Lower lobe of right lung (tissue), 2 donors: ENCODE results near the gene LRFN2. TPM values are rescaled to one million over a fixed set of nuclear protein-coding genes. Genes with fewer than 3 reads are reported as not detected.

Source experiments
- ATAC-seq, 2 donors: fragments of 200-7000 bp; cut with Tn5 transposase; one replicate each; pipeline ENCODE4 v1.9.1; 2020 to 2022; ENCODE audit warnings: mild to moderate bottlenecking in 2 of 2, moderate library complexity in 2 of 2
- DNase-seq: peaks from one replicate; pipeline ENCODE4 v3.0.0-alpha.2; 2020
- H3K27ac ChIP-seq: fragments of 200-600 bp; one replicate; pipeline ENCODE4 v1.8.0; 2022
- H3K27me3 ChIP-seq: fragments of 200-600 bp; one replicate; pipeline ENCODE4 v1.8.0; 2022; ENCODE audit warnings: low read depth
- H3K36me3 ChIP-seq: fragments of 200-600 bp; one replicate; pipeline ENCODE4 v1.8.0; 2022; ENCODE audit warnings: mild to moderate bottlenecking
- H3K4me1 ChIP-seq: fragments of 200-600 bp; one replicate; pipeline ENCODE4 v1.8.0; 2022
- H3K4me3 ChIP-seq: fragments of 200-600 bp; one replicate; pipeline ENCODE4 v1.8.0; 2022; ENCODE audit warnings: mild to moderate bottlenecking
- H3K9me3 ChIP-seq: fragments of 200-600 bp; one replicate; pipeline ENCODE4 v1.8.0; 2022
- intact Hi-C: fragments of 100-400 bp; cut with DNase I; formaldehyde crosslinking; loops from one replicate; pipeline ENCODE4 v1.11.0; 2022
- total RNA-seq: library from RNA; stranded (reverse); fragmentation: NEBNext Ultra II Directional; extraction: Animal tissue kit (Norgen Biotek cat#: 25700); gene quantifications from one replicate; pipeline ENCODE4 v1.2.1, GENCODE V29; 2021
- TF ChIP-seq, protein P1 (sequence below): fragments of 200-600 bp; IDR thresholded peaks from one replicate; pipeline ENCODE4 v1.8.0; 2022; ENCODE audit warnings: antibody characterized with exemption, mild to moderate bottlenecking
- donor health status: DM: no; HTN: yes; CAD: no; lungs with severe emphysema.

LRFN2 gene
- total RNA-seq, 1 donor from 2014 or later = not detected

DNA sequence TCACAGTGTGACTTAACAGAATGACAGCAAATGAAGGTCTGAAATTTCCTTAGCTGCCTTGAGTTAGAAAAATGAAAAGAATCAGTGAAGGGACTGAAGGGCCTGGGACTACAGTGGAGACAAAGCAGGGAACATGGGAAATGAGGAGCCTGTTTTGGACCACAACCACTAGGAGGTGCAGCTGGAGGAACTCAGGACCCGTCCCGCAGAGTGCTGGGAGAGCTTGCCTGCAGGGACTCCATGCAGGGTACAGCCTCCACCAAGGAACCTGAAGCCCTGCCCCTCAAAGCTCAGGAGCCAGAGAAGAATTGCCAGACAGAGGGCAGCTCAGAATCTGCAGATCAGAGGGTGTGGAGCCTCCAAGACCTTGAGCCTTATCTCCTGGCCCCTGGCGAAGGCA is 50.7 kb downstream of the LRFN2 start:
- intact Hi-C loops = no loop called here
- Histone ChIP-seq H3K27ac (no peak overlapping the region), H3K4me3 (no peak overlapping the region), H3K9me3 (no peaks in the 10 kb centered on the region), H3K4me1 (no peaks in the 10 kb centered on the region), H3K27me3 (peaks cover 11% of the 10 kb centered on the region), H3K36me3 (no peaks in the 10 kb centered on the region)
- TF ChIP-seq, protein P1, sequence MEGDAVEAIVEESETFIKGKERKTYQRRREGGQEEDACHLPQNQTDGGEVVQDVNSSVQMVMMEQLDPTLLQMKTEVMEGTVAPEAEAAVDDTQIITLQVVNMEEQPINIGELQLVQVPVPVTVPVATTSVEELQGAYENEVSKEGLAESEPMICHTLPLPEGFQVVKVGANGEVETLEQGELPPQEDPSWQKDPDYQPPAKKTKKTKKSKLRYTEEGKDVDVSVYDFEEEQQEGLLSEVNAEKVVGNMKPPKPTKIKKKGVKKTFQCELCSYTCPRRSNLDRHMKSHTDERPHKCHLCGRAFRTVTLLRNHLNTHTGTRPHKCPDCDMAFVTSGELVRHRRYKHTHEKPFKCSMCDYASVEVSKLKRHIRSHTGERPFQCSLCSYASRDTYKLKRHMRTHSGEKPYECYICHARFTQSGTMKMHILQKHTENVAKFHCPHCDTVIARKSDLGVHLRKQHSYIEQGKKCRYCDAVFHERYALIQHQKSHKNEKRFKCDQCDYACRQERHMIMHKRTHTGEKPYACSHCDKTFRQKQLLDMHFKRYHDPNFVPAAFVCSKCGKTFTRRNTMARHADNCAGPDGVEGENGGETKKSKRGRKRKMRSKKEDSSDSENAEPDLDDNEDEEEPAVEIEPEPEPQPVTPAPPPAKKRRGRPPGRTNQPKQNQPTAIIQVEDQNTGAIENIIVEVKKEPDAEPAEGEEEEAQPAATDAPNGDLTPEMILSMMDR = no peak
- no peak for DNase-seq
- ATAC-seq = no peak

DNA sequence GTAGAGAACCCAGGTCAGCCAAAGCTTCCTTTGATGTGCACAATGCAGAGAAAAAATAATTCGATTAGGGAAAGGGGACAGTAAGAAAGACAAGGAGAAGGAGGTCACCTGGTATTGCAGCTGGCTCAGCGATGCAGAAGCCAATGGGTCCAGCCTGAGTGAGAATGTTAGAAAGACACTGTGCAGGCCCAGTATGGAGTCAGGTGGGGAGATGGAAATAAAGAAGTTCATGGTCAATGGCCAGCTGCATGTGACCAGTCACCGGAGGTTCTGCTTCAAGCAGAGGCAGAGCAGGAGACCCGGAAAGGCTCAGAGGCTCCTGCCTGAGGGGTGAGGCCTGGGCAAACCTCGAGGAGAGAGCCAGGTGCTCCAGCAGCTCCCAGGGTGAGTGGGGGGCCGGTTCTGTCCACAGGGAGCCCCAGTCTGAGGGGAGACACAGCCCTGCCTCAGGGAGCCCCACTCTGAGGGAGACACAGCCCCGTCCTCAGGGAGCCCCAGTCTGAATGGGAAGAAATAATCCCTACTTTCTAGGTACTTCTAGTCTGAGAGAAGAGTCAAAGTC is 51.3 kb downstream of the LRFN2 start:
- DNase-seq = no peak
- Histone ChIP-seq H3K4me3 (no peak overlapping the region), H3K9me3 (no peaks in the 10 kb centered on the region), H3K27ac (no peak overlapping the region), H3K36me3 (no peaks in the 10 kb centered on the region), H3K4me1 (no peaks in the 10 kb centered on the region), H3K27me3 (peaks cover 11% of the 10 kb centered on the region)
- intact Hi-C loops = no loop called here
- TF ChIP-seq, protein P1 = no peak
- ATAC-seq = no peak

DNA sequence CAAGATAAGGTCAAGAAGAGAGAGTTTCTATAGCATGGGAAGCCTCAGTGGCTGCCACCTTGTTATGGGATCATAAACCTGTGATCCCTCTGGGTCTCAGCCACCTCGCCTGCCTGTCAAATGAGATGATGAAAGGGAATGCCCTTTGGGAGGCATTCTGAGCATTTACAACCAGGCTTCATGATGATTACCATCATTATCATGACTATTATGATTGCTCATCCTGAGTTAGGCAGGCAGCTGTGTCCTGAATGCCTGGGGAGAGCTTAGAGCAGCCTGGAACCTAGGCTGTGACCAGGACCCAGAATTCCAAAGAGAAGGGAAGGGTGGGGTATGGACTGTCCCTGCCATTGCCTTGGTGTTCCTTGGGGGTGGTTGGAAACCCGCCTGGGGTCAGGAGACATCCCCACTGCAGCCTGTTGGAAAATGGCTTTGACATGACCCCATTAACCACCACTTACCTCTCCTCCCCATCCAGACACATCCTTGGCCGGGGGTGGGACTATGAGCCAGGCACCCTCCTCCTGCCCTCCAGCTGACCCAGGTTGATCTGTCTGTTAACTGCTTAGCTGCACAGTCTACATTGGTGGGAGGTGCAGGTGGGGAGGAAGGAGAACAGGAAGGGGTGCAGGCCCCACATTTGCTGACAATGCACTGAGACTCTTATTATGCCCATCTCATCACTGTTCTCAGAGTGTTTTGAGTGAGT is 51.9 kb downstream of the LRFN2 start:
- TF ChIP-seq, protein P1 = no peak
- H3K27ac ChIP-seq = no peak overlapping the region

DNA sequence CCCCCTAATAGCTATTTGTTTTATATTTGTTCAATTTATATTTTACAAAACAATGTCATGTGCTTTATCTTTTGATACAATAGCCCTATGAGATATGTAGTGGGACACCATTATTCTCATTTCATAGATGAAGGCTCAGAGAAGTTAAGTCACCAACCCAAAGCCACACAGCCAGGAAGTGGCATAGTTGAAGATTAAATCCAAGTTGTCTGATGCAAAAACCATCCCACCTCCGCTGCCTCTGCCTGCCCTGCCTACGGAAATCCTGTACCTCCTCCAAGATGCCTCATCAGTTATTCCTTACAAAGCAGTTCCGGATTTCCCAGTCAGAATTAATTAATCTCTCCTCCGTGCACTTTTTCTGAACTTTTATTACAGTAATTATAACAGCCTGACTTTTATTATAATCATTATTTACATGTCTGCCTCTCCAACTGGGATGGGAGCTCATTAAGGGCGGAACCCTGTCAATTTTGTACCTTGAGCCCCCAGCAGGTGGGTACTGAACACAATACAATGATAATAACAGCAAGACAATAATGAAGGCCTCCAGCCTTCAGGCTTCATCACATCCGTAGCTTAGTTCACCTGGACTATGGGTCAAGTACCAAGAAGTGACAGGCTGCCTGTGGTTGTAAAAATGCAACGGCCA is 54.7 kb downstream of the LRFN2 start:
- H3K9me3 ChIP-seq = no peaks in the 10 kb centered on the region

More for the DNA sequence above, 51.9 kb downstream of the LRFN2 start:
- ATAC-seq = no peak
- intact Hi-C loops = no loop called here
- H3K27me3 ChIP-seq = peaks cover 11% of the 10 kb centered on the region
- no peaks in the 10 kb centered on the region for H3K9me3 ChIP-seq
- no peak for DNase-seq
- no peaks in the 10 kb centered on the region for H3K36me3 ChIP-seq
- H3K4me1 ChIP-seq = no peaks in the 10 kb centered on the region
- H3K4me3 ChIP-seq = no peak overlapping the region

DNA sequence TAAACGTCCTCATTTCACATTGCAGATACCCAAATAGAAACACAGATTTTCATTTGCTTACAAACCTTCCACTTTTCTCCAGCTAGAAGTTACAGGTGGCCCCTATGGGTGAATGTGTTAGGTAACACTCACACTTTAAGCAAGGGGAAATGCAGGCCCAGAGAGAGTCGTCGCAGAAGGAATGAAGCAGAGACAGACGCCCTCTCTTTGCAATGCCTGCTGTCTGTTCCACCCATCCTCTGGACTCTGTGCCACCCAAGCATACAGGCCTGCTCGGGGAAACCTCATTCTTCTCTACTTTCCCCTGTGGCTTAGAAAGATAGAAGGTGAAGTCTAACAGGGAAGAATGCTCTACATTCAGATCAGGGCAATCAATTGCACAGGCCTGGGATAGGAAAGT is 57.2 kb downstream of the LRFN2 start:
- no peaks in the 10 kb centered on the region for H3K9me3 ChIP-seq
- H3K27me3 ChIP-seq = no peaks in the 10 kb centered on the region
- no peak overlapping the region for H3K27ac ChIP-seq
- no peaks in the 10 kb centered on the region for H3K36me3 ChIP-seq
- intact Hi-C loops = no loop called here
- H3K4me1 ChIP-seq = no peaks in the 10 kb centered on the region
- no peak for ATAC-seq
- TF ChIP-seq, protein P1 = no peak
- no peak overlapping the region for H3K4me3 ChIP-seq
- DNase-seq = no peak

More for the DNA sequence above, 54.7 kb downstream of the LRFN2 start:
- H3K27ac ChIP-seq = no peak overlapping the region
- ATAC-seq (no peak), DNase-seq (no peak)
- peaks cover 1% of the 10 kb centered on the region for H3K27me3 ChIP-seq
- intact Hi-C loops = no loop called here
- H3K4me1 ChIP-seq = no peaks in the 10 kb centered on the region
- no peaks in the 10 kb centered on the region for H3K36me3 ChIP-seq
- no peak overlapping the region for H3K4me3 ChIP-seq
- TF ChIP-seq, protein P1 = no peak
